Stimulated activated CD8-positive, alpha-beta memory T cell treated with anti-CD3 and anti-CD28 coated beads, Interleukin-12 subunit alpha, Interleukin-12 subunit beta, amount 100 ng/mL, for 24 hours (primary cell): Measurements from ENCODE around the gene ATP2B2.

Experiments
- DNase-seq: peaks from one replicate; pipeline ENCODE4 v3.0.0-alpha.2; 2020; ENCODE audit errors: extremely low read depth

ATP2B2 gene

DNA sequence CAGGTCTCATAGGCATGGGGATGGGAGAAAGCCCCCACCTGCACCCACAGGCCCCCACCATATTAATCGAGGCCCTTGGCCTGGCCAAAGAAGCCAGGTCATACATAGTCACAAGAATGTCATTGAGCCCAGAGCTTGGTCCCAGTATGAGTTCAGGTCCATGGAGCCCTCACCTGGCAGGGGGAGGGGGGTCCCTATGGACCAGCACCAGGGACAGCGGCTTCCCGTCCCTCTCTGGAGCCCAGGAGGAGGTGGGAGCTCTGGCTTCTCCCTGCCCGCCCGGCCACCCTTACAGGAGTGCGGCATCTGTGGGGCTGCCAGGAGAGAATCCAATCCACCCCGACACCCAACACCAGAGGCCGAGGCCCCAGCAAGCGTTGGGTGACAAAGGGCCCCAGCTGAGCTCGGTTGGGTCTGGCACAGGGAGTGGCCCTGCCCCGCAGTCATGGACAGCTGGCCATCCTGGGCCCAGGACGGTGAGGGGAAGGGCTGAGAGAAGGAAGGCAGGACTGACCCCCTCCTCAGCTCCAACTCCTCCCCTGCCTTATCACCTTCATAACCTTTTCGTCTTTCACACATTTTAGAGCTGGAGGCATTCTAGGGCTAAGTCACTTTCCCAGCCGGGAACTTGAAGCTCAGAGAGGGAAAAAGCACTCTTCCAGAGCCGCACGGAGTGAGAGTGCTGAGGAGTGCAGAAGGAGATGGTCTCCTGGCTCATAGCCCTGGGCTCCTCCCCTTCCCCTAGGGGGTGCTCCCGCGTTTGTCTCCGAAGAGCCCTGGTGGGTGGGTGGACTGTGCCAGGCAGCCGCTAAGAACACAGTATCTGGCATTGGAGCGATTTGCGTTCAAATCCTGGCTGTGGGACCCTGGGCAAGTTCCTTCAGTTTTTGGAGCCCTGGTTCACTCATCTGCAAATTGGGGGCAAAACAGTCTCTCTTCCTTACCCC lies 54.6 kb downstream of the ATP2B2 start:
- no peak for DNase-seq

DNA sequence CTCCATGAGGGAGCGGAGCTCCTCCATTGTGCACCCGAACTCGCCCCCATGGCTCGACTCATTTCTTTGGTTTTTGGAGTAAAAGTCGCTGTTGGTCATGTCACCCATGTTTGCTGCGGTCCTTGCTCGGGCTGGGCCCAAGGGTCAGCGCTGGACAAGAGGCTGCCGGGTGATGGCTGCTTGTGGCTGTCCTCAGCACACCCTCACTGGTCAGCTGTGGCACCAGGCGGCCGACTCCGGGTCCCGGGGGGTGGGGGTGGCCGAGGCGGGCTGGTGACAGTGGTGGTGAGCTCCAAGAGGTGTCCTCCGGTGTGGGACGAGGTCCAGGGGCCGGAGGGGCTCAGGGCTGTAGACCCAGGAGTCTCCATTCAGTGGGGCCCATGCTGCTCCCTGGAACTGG lies 56.0 kb downstream of the ATP2B2 start:
- DNase-seq, result no peak

DNA sequence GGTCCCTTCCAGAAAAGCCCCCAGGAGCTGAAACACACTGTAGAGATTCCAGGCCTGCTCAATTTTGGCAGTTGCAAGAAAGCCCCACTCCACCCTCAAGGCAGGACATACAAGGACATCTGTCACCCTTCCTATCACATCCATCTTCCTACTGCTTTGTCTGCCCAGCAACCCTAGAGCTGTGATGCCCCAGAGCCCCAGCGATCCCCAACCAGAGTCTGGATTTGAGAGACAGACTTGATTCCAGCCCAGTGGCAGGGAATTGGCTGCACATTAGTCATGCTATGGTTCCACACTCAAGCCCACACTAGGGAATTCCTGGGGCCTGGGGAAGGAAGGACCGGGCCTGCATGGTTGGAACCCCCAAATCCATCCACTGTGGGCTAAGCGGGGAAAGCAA lies 56.8 kb downstream of the ATP2B2 start:
- DNase-seq, result no peak

DNA sequence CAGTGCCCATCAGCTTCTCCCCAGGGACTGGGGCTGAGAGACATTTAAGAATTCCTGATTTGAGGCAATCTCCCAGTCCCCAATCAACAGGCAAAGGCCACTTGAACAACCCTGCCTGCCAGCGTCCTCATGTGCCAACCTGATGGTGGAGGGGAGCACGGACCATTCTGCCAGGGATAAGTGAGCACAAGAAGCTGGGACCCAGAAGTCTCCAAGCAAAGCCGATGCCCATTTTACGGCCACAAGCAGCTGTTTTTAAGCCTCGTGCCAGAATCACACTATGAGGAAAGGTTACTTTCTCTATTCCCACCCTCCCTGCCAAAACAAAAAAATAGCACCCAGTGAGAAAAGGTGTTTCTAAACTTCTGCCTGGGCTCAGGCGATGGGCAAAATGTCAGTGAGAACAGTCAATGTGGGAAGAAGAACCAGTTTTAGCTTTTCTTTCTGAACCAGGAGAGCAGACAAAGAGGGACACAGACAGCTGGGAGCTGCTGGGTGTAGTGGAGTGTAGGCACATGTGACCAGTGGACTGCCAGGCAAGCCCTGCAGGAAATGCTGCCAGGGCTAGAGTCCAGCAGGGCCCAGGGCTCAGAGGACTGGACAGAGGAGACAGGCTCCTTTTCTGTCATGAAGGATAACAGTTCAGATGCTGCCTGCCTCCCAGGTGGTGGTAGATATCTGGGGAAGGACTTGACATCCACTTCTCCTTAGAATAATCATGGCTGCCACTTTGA lies 57.7 kb downstream of the ATP2B2 start:
- no peak for DNase-seq

DNA sequence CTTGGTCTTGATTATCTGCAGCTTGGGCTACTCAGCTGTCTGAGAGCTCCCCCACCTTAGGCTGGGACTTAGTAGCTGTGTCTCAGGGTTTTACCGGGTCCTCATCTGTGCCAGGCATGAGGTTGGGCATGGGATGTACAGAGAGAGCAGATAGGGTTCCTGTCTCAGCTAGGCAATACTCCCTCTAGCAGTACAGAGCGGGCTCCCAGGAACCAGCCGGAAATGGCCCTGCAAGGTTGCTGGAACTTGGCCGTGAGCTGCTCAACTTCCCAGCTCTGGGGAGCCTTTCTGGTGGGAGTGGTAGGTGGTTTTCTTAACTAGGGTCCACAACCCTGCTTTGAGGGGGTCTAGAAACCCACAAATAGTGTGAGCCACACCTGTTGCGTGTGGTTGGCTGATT lies 58.3 kb downstream of the ATP2B2 start:
- DNase-seq, result no peak

DNA sequence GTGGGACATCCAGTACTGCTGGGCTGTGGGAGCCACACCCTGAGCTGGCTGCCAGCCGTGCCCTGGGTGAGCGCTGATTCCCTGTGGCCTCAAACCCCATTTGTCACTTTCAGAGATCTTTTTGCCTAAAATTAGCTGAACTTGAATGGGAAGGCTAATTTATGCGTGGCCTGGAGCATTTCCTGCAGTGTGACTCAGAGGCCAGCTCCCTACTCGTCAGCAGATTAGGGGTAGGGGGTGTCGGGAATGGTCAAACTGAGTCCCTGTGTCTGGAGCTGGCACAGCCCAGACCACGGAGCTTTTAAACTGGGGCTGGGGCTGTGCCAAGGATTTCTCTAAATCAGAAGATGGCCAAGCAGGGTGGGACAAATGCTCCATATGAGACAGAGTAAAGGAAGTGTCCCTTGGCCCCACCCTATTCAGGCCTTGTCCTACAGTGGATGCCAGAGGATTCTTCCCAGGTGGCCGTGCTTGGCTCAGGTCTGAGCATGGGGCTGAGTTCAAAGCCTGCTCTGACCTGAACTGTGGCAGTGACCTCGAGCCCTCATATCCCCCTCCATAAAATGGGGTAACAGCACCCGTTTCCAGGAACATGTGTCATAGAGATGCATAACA lies 59.7 kb downstream of the ATP2B2 start:
- no peak for DNase-seq

DNA sequence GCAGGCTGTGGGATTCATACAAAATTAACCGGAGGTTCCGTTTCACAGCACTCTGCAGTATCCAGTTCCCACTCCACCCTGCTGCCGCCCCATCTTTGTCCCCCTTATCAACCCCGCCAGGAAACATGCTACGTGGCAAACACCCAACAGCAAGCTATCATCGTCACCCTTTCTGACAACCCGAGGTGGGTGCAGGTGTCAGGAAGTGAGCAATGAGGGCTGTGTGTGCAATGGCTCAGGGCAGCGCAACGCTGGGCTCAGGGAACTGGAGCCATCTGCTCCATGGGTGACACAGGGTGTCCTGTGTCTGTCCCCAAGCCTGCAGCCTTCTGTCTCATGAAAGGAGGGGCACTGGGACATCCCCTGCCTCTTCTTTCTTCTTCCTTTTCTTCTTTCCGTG lies 60.9 kb downstream of the ATP2B2 start:
- DNase-seq, result no peak

DNA sequence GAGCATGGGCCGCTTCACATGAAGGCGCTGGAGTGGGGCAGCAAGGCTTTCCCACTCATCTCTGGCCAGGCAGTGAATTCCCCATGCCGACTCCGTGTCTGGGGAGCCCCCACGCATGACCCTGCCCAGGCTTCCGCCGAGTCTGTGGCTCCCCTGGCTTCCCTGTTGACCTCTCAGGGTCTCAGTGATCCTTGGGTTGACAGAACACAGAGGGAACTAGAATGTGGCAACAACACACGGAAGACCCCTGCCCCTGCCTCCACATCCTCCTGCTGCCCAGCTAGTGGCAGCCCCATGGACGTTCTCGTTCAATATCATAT lies 61.3 kb downstream of the ATP2B2 start:
- DNase-seq, result no peak

DNA sequence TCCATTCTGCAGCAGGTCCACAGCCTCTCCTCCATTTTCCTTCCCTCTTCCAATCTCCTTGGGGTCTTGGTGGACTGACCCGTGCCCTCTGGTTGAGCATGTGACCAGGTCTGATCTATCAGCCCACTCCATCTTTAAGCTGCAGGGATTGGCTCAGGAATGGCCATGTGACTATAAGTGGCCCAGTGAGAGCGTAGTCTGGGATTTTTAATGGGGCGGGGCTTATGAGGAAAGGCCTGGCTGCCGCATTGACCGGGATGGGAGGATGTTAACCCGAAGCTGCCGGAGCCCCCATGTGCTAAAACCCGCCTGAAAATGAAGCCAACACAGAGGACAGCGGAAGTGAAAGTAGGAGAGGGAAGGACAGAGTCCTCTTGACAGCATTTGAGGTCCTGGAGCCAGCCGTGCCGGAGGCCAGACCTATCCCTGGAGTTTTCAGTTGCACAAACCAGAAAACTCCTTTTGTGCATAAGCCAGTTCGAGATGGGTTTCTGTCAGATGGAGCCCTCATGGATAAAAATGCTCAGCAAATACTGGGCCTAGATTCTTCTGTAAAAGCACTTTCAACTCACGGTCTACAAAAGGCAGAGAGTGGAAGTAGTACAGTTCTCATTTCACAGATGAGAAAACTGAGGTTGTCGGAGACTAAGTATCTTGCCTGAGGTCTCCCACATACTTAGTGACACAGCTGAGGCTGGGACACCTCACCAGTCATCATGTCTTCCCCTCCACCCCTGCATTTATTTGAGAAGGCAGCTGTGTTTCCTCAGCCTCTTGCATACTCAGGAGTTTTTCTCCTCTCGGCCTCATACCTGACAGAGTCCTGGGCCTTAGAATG lies 61.9 kb downstream of the ATP2B2 start:
- DNase-seq, result no peak

DNA sequence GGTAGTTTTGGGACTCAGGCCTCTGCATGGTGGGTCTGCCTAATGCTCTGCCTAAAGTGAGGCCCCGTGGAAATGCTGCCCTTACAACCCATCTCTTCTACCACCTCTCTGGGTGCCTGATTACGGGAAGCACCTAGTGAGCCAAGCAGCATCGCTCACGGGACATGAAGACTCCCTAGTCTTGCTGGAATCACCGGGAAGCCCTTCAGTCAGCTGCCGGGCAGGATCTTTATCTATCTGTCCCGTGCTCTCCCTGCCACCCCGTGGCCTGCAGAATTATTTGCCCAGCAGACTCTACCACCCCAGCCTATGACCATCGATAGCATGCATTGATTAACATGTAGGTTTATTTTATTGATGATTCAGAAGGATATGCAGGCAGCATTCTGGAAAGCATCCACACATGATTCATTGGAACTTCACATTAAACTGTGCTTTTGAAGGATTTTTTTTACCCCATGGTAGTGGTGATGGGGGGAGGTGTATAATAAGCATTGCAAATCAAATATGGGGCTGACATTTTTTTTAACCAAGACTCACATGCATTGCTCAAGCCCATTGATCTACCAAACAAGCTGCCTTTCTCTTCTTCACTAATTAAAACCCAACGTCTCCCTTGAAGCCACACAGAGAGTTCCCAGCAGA lies 63.1 kb downstream of the ATP2B2 start:
- no peak for DNase-seq

DNA sequence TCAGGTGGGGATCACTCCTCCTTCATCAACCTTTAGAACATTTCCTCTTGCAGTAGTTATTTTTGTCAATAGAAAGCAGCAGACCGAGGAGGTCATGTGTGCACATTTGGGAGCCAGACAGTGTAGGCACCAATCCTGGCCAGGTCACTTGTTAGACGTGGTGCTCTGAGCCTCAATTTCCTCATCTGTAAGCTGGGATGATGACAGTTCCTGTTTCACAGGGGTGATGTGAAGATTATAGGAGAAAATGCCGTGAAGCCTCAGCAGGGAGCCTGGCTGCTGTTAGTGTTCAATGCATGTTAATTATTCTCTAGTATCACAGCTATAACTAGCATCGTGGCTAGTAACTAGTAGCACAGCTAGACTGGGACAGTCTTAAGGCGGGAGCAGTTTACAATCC lies 64.7 kb downstream of the ATP2B2 start:
- DNase-seq, result no peak

DNA sequence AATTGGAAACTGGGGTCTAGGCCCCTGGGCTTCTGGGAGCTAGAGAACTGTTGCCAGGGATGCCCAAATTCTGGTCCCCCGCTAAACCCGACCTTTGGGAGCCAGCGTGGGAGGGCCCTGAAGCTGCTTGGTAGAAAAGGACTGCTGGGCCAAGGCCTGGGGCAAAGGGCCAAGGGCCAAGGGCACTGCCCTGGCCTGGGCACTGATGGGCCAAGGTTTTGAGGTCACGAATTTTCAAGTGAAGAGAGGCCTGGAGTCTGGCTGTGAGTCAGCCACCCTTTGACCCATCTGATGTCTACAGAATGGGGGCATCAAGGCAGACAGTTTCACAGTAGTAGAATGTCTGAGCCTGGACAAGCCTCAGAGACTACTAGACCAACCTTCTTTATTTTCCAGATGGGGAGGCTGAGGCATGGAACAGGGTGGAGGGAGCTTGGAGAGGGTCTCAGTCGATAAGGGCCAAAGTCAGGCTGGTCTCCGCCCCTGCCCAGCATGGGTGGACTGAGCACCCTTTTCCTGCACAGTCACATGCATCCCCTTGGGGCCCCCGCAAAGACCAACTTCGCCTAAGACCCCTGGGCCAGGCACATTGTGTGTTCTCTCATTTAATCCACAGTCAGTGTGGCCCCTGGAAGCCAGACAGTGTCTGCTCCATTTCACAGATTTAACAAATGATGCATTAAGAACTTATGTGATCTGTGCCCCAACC lies 66.3 kb downstream of the ATP2B2 start:
- no peak for DNase-seq

DNA sequence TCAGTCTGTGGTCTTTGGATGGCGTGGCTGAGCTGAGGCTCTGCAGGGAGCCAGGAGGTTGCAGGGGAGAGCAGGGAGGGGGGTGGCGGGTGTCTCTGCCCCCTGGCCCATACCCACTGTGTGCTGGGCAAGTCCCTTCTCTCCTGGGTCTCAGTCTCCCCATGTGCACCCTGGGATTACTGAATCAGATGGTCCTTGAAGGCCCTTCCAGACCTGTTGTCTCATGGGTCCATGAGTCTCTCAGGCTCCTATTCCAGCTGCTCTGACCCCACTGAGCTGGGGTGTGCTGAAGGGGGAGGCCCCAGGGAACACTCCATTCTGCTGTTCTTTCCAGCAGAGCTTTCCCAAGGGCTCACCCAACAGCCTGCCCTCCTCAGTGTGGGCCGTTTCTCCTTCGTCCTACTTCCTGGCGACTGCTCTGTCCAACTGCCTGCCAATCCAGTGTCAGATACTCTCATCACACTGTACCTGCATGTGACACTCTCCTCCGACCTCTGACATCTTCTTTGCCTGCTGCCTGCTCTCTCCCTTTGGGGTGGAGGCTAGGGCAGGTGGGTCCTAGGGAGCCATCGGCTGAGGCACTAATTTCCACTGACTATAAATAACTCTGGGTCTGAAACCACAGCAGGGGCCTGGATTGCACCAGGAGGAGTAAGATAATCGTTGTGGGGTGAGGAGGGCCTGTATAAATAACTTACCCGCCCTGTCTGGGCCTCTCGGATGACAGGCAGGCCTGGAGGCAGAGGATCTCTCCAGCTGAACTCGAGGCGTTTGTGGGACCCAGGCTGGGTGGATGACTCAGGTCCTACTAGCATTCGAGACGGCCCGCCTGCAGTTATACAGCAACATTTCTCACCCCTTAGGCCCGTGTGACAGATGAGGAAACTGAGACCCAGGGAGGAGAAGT lies 67.1 kb downstream of the ATP2B2 start:
- no peak for DNase-seq

DNA sequence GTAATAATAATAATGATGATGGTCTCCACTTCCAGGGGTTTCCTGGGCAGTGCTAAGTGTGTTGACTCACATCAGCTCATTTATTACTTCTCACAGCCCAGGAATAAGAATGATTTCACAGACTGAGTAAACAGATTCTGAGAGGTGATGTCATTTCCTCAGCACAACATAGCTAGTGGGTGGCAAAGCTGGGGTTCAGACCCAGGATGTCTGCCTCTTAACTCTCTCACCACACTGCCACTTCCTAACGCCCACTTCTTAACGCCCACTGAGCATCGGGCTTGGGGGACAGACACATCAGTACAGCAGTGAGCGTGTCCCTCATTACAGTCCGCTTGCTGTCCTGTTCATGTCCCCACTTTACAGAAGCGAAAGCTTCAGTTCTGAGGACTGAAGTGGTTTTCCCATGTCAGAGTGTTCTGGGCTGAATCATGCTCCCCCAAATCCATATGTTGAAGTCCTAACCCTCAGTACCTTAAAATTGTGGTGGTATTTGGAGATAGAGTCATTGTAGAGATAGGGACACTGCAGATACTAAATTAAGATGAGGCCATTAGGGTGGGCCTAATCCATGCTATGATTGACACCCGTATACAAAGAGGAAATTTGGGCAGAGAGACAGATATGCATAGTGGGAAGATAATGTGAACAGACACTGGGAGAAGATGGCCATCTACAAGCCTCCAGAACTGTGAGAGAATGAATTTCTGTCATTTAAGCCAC lies 68.0 kb downstream of the ATP2B2 start:
- peak; percentile 38 for DNase-seq

DNA sequence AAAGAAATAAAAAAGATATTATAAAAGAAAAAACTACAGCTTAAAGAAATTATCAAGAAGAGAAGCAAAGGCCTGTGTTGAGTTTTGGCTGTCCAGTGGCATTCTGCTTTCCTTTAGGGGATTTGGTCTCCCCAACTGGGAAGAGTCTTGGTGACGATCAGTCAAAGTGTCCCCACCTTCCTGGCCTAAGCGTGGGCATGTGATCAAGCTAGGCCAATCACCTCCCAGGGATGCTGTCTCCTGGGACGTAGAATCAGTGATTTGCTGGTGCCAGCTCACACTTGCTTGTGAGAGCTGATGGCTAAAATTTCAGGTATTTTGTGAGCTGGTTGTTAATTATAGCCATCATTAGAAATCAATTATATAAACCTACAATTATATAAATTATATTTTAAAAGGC lies 69.5 kb downstream of the ATP2B2 start:
- DNase-seq, result no peak

DNA sequence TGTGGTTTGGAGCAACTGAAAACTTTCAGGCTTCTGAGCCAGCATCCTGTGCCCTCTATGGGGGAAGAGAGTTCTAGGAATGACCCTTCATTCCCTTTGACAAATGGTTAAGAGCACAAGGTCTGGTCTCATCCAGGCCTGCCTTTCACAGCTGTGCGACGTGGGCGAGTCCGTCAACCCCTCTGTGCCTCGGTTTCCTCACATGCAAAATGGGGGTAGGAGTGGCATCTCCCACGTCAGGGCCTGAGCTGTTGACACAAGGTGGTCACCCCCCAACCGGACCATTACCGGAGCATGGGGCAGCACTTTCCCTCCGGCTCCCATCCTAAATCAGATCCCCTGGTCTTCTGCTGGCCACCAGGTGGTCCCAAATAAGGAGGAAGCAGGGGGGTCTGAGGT lies 70.4 kb downstream of the ATP2B2 start:
- DNase-seq, result no peak

DNA sequence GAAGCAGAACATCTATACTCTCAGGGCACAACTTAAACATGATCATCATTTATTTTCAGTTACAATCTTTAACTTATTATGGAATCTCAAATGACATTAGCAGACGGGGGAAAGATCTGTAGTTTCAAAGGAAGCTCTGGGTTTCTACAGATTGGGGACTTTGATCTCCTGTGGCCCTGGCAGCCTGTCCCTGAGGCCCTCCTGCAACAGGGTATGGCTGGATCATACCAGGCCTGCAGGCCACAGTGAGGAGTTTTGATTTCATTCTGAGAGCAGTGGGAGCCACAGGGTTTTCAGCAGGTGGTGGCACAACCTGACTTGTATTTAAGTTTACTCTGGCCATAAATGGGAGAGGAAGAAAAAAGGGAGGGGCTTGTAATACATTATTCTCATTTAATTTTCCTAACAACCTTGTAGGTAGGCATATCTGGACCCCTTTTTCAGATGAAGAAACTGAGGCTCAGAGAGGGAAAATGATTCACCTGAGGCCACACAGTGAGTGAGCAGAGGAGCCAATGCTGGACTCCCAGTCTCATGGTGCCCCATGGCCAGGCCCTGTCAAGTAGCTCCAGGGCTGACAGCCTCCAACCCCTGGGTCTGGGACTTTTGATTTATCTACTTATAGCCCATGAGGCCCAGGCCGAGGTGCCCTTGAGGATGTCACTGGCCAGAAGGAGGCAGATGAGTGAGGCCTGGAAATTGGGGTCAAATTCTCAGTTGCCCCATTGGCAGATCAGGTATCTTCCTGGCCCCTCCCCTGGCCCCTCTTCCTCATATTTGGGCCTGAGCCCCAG lies 71.0 kb downstream of the ATP2B2 start:
- DNase-seq, result no peak

DNA sequence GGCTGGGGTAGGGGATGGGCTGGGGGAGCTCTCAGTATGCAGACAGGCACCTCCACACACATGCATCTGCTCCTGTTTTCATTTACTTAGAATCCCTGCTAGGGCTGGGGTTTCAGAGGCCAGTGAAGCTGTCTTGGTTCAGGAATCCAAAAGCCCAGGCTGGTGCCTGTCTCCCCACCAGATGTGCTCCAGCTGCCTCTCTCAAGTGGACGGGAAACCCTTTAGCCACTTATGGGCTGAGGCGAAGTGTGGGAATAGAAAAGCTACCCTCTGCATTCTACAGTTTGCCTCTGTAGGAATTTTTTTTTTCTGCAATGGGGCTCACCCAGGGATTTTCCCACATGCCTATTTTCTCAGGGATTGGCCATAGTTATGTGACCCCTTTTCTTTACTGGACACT lies 72.5 kb downstream of the ATP2B2 start:
- DNase-seq, result no peak
